Uterus (tissue), 2 donors: ENCODE data around the gene PRSS33.

Experiments used
- POLR2A ChIP-seq, 2 donors: fragments of 450-650 bp; IDR thresholded peaks; one replicate each; pipeline ENCODE4 v1.6.1; 2016; ENCODE audit warnings: antibody characterized with exemption in 2 of 2, mild to moderate bottlenecking in 1 of 2, moderate library complexity in 1 of 2
- TF ChIP-seq, protein P1 (sequence below), 4 experiments: fragments of 200-600 bp in 2 of 4; fragments of 450-650 bp in 2 of 4; sonication (generic) in 2 of 4; IDR thresholded peaks; one replicate each; pipeline ENCODE4 v1.5.1; 2016 to 2019; ENCODE audit warnings: antibody characterized with exemption in 4 of 4, mild to moderate bottlenecking in 2 of 4, moderate library complexity in 1 of 4

DNA sequence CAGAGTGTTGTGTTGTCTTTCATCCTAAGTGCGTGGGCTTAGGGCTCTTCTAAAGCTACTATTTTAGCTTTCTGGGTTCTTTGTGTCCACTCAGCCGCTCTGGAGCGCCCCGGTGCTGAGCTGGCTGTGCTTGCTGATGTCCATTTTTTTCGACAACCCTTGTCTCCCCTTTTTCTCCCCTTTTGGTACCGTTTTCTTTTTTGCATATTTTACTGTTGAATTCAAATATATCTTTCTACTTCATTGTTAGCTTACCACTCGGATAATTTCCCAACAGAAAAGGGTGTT is 33.7 kb downstream of the PRSS33 start:
- TF ChIP-seq, protein P1, sequence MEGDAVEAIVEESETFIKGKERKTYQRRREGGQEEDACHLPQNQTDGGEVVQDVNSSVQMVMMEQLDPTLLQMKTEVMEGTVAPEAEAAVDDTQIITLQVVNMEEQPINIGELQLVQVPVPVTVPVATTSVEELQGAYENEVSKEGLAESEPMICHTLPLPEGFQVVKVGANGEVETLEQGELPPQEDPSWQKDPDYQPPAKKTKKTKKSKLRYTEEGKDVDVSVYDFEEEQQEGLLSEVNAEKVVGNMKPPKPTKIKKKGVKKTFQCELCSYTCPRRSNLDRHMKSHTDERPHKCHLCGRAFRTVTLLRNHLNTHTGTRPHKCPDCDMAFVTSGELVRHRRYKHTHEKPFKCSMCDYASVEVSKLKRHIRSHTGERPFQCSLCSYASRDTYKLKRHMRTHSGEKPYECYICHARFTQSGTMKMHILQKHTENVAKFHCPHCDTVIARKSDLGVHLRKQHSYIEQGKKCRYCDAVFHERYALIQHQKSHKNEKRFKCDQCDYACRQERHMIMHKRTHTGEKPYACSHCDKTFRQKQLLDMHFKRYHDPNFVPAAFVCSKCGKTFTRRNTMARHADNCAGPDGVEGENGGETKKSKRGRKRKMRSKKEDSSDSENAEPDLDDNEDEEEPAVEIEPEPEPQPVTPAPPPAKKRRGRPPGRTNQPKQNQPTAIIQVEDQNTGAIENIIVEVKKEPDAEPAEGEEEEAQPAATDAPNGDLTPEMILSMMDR (IDR thresholded peaks at IDR 0.05) = no peak
- no peak for TF ChIP-seq POLR2A (IDR thresholded peaks at IDR 0.05)
